Neural progenitor cell (in vitro differentiated cells): ENCODE results near the gene EID3. TPM values are rescaled to one million over a fixed set of nuclear protein-coding genes. Genes with fewer than 3 reads are reported as not detected.
"Not testable (repeated sequence)": the region's sequence is repeated elsewhere in the genome, so short reads cannot be mapped to it uniquely, and the experiment has no call there.

Source experiments
- DNase-seq: peaks from one replicate; pipeline ENCODE4 v3.0.0-alpha.2; 2016; ENCODE audit warnings: low spot score
- H2AFZ ChIP-seq: fragments of 200-600 bp; sonication (generic); replicated peaks from 2 replicates; pipeline ENCODE4 v1.6.1; 2016; ENCODE audit warnings: antibody characterized with exemption
- H3F3A ChIP-seq: fragments of 200-600 bp; sonication (generic); 2 replicates; pipeline ENCODE4 v1.6.1; 2016; ENCODE audit warnings: antibody characterized with exemption, low read depth
- H3K27ac ChIP-seq: fragments of 200-600 bp; sonication (generic); 2 replicates; pipeline ENCODE4 v1.5.1; 2016; ENCODE audit warnings: mild to moderate bottlenecking
- H3K27me3 ChIP-seq: fragments of 200-600 bp; sonication (generic); 2 replicates; pipeline ENCODE4 v1.6.1; 2016; ENCODE audit warnings: mild to moderate bottlenecking, moderate library complexity
- H3K36me3 ChIP-seq: fragments of 200-600 bp; sonication (generic); 2 replicates; pipeline ENCODE4 v1.5.1; 2016
- H3K4me1 ChIP-seq: fragments of 200-600 bp; sonication (generic); 2 replicates; pipeline ENCODE4 v1.6.1; 2016; ENCODE audit warnings: mixed run types
- H3K4me2 ChIP-seq: fragments of 200-600 bp; sonication (generic); 2 replicates; pipeline ENCODE4 v1.6.1; 2016
- H3K4me3 ChIP-seq: fragments of 200-600 bp; sonication (generic); 2 replicates; pipeline ENCODE4 v1.5.1; 2016
- H3K79me2 ChIP-seq: fragments of 200-600 bp; sonication (generic); 2 replicates; pipeline ENCODE4 v1.6.1; 2016; ENCODE audit warnings: low read depth
- H3K9ac ChIP-seq: fragments of 200-600 bp; sonication (generic); 2 replicates; pipeline ENCODE4 v1.6.1; 2016
- H3K9me3 ChIP-seq: fragments of 200-600 bp; sonication (generic); 2 replicates; pipeline ENCODE4 v1.5.1; 2016; ENCODE audit warnings: low read depth
- H4K20me1 ChIP-seq: fragments of 200-600 bp; sonication (generic); 2 replicates; pipeline ENCODE4 v1.6.1; 2016; ENCODE audit warnings: low read depth
- H3K27ac Mint-ChIP-seq: 3 replicates; pipeline ENCODE4 v1.8.0; 2021; ENCODE audit warnings: mixed read lengths
- H3K27me3 Mint-ChIP-seq: 2 replicates; pipeline ENCODE4 v1.8.0; 2022; ENCODE audit warnings: low read depth, mild to moderate bottlenecking, inconsistent platforms, moderate library complexity, mixed read lengths; ENCODE audit not compliant: insufficient read depth
- H3K36me3 Mint-ChIP-seq: 3 replicates; pipeline ENCODE4 v1.8.0; 2021; ENCODE audit warnings: mixed read lengths
- H3K4me1 Mint-ChIP-seq: 3 replicates; pipeline ENCODE4 v1.8.0; 2021; ENCODE audit warnings: mixed read lengths
- H3K4me3 Mint-ChIP-seq: 3 replicates; pipeline ENCODE4 v1.8.0; 2021; ENCODE audit warnings: mild to moderate bottlenecking, moderate library complexity, mixed read lengths
- H3K9me3 Mint-ChIP-seq: 3 replicates; pipeline ENCODE4 v1.8.0; 2020; ENCODE audit warnings: mixed read lengths
- CTCF ChIP-seq: fragments of 200-600 bp; sonication (generic); IDR thresholded peaks from 2 replicates; pipeline ENCODE4 v1.5.1; 2017; ENCODE audit warnings: antibody characterized with exemption, mild to moderate bottlenecking
- EZH2 ChIP-seq: fragments of 200-600 bp; sonication (generic); IDR thresholded peaks from 2 replicates; pipeline ENCODE4 v1.6.1; 2017; ENCODE audit warnings: antibody characterized with exemption, mild to moderate bottlenecking, moderate library complexity
- EZH2phosphoT487 ChIP-seq: fragments of 200-600 bp; sonication (generic); IDR thresholded peaks from 2 replicates; pipeline ENCODE4 v1.6.1; 2017; ENCODE audit warnings: antibody characterized with exemption
- total RNA-seq: library from RNA; depleted of rRNA; stranded (reverse); fragments of >200 nt; gene quantifications from 2 replicates; pipeline ENCODE4 v1.2.3, GENCODE V29; 2015; ENCODE audit warnings: low replicate concordance

The EID3 gene
- total RNA-seq, 1 donor from 2014 or later = 8.0 TPM

GRCh38 chr12:104328790-104329189 lies 25.3 kb downstream of the EID3 start:
- TF ChIP-seq EZH2 (no peak), EZH2phosphoT487 (no peak), CTCF (no peak)
- no peaks in the 10 kb centered on the region for H3K9me3 ChIP-seq
- Mint-ChIP-seq H3K9me3 (peaks cover 5% of the 10 kb centered on the region), H3K4me1 (no peaks in the 10 kb centered on the region), H3K4me3 (no peak overlapping the region), H3K27ac (no peak overlapping the region), H3K36me3 (peaks cover 14% of the 10 kb centered on the region), H3K27me3 (no peaks in the 10 kb centered on the region)
- no peaks in the 10 kb centered on the region for H3K79me2 ChIP-seq
- peaks cover 4% of the 10 kb centered on the region for H4K20me1 ChIP-seq
- H2AFZ ChIP-seq = no peak overlapping the region
- no peaks in the 10 kb centered on the region for H3K4me1 ChIP-seq
- H3K27me3 ChIP-seq = no peaks in the 10 kb centered on the region
- DNase-seq = no peak
- no peak overlapping the region for H3K9ac ChIP-seq
- H3K4me2 ChIP-seq = no peak overlapping the region
- peaks cover 25% of the 10 kb centered on the region for H3K36me3 ChIP-seq
- no peak overlapping the region for H3K27ac ChIP-seq
- H3F3A ChIP-seq = peaks cover 4% of the 10 kb centered on the region
- no peak overlapping the region for H3K4me3 ChIP-seq

GRCh38 chr12:104329707-104330532 lies 26.4 kb downstream of the EID3 start:
- Histone ChIP-seq H3K9ac (no peak overlapping the region), H3K27ac (no peak overlapping the region), H3K4me3 (no peak overlapping the region), H3K9me3 (no peaks in the 10 kb centered on the region), H3K4me1 (no peaks in the 10 kb centered on the region), H3K36me3 (peaks cover 21% of the 10 kb centered on the region), H3K27me3 (no peaks in the 10 kb centered on the region), H3K4me2 (no peak overlapping the region), H3F3A (peaks cover 4% of the 10 kb centered on the region), H2AFZ (no peak overlapping the region), H3K79me2 (no peaks in the 10 kb centered on the region), H4K20me1 (peaks cover 4% of the 10 kb centered on the region)
- no peaks in the 10 kb centered on the region for H3K27me3 Mint-ChIP-seq
- no peak for TF ChIP-seq CTCF
- TF ChIP-seq EZH2 = no peak
- TF ChIP-seq EZH2phosphoT487 = no peak
- H3K4me3 Mint-ChIP-seq = no peak overlapping the region
- no peak for DNase-seq
- H3K27ac Mint-ChIP-seq = no peak overlapping the region
- no peaks in the 10 kb centered on the region for H3K4me1 Mint-ChIP-seq
- H3K36me3 Mint-ChIP-seq = peaks cover 11% of the 10 kb centered on the region
- no peaks in the 10 kb centered on the region for H3K9me3 Mint-ChIP-seq

- no peak overlapping the region for H2AFZ ChIP-seq
- peaks cover 12% of the 10 kb centered on the region for H3K36me3 ChIP-seq
- H3F3A ChIP-seq = peaks cover 4% of the 10 kb centered on the region
- H3K79me2 ChIP-seq = no peaks in the 10 kb centered on the region
- no peaks in the 10 kb centered on the region for H3K27me3 ChIP-seq
- no peaks in the 10 kb centered on the region for H3K9me3 Mint-ChIP-seq
- H3K4me1 Mint-ChIP-seq = no peaks in the 10 kb centered on the region
- no peak overlapping the region for H3K27ac Mint-ChIP-seq
- peaks cover 4% of the 10 kb centered on the region for H3K36me3 Mint-ChIP-seq
- peaks cover 4% of the 10 kb centered on the region for H4K20me1 ChIP-seq
- H3K9ac ChIP-seq = no peak overlapping the region
- H3K27ac ChIP-seq = no peak overlapping the region
- no peak overlapping the region for H3K4me3 ChIP-seq
- no peak overlapping the region for H3K4me3 Mint-ChIP-seq
- no peak overlapping the region for H3K4me2 ChIP-seq
- DNase-seq = no peak
- no peaks in the 10 kb centered on the region for H3K9me3 ChIP-seq
- H3K27me3 Mint-ChIP-seq = no peaks in the 10 kb centered on the region
- TF ChIP-seq EZH2phosphoT487 (no peak), EZH2 (no peak), CTCF (no peak)
- H3K4me1 ChIP-seq = no peaks in the 10 kb centered on the region
Observed at GRCh38 chr12:104331376-104331775, 27.8 kb downstream of the EID3 start.

- not testable (repeated sequence) for DNase-seq, H3K9me3 Mint-ChIP-seq, H2AFZ ChIP-seq, H3K4me3 ChIP-seq, H3K27me3 Mint-ChIP-seq, H3K27me3 ChIP-seq, H4K20me1 ChIP-seq, H3K36me3 Mint-ChIP-seq, H3K27ac Mint-ChIP-seq, H3K9ac ChIP-seq, H3K27ac ChIP-seq, H3K4me1 Mint-ChIP-seq, H3K4me3 Mint-ChIP-seq, H3K79me2 ChIP-seq, H3K9me3 ChIP-seq, H3K4me2 ChIP-seq, H3K4me1 ChIP-seq, H3F3A ChIP-seq
- peaks cover 12% of the 10 kb centered on the region for H3K36me3 ChIP-seq
Observed at GRCh38 chr12:104332273-104332672, 28.7 kb downstream of the EID3 start.
